Keratinocyte (primary cell): ENCODE measurements around the gene RAB30. TPM values are rescaled to one million over a fixed set of nuclear protein-coding genes. Genes with fewer than 3 reads are reported as not detected.

ENCODE experiments used
- DNase-seq: peaks from one replicate; pipeline ENCODE4 v3.0.0-alpha.2; 2011; ENCODE audit warnings: low read depth, missing footprints, low spot score
- FAIRE-seq: peaks from 2 replicates; lab custom pipeline; 2011; peaks lifted over from hg19 to GRCh38; lab: Jason Lieb, UNC
- H2AFZ ChIP-seq: 2 replicates; pipeline ENCODE4 v1.6.0; 2012; ENCODE audit warnings: low read length, control low read depth, inconsistent platforms; ENCODE audit not compliant: control insufficient read depth
- H3K27ac ChIP-seq: 2 replicates; pipeline ENCODE4 v1.5.1; 2011; ENCODE audit warnings: low read length; ENCODE audit not compliant: control insufficient read depth, insufficient read depth
- H3K27me3 ChIP-seq: 3 replicates; pipeline ENCODE4 v1.6.0; 2011; ENCODE audit warnings: low read length; ENCODE audit not compliant: control insufficient read depth, insufficient read depth; ENCODE audit errors: extremely low read depth
- H3K36me3 ChIP-seq, 2 experiments: 2 replicates in 1 of 2; 3 replicates in 1 of 2; pipeline ENCODE4 v1.5.1; 2011; ENCODE audit warnings: low read length in 2 of 2, mild to moderate bottlenecking in 1 of 2; ENCODE audit not compliant: control insufficient read depth in 2 of 2, insufficient read depth in 2 of 2; ENCODE audit errors: extremely low read depth in 1 of 2
- H3K4me1 ChIP-seq: 3 replicates; pipeline ENCODE4 v1.5.1; 2011; ENCODE audit warnings: low read length; ENCODE audit not compliant: control insufficient read depth, insufficient read depth; ENCODE audit errors: extremely low read depth
- H3K4me2 ChIP-seq: 3 replicates; pipeline ENCODE4 v1.6.0; 2011; ENCODE audit warnings: low read depth, low read length; ENCODE audit not compliant: control insufficient read depth, insufficient read depth; ENCODE audit errors: extremely low read depth
- H3K4me3 ChIP-seq, 3 experiments: fragments of 200-600 bp in 1 of 3; sonication (generic) in 1 of 3; 2 replicates in 2 of 3; 3 replicates in 1 of 3; pipeline ENCODE4 v1.5.1; 2011 to 2016; ENCODE audit warnings: low read length in 3 of 3, mild to moderate bottlenecking in 3 of 3, control low read depth in 2 of 3, inconsistent platforms in 1 of 3, low read depth in 1 of 3, mixed read lengths in 1 of 3, mixed run types in 1 of 3, moderate library complexity in 1 of 3; ENCODE audit not compliant: control insufficient read depth in 2 of 3, insufficient read depth in 2 of 3; ENCODE audit errors: extremely low read depth in 1 of 3
- H3K79me2 ChIP-seq: 2 replicates; pipeline ENCODE4 v1.6.0; 2012; ENCODE audit warnings: low read length; ENCODE audit not compliant: control insufficient read depth, insufficient read depth
- H3K9ac ChIP-seq: 3 replicates; pipeline ENCODE4 v1.6.0; 2011; ENCODE audit warnings: low read length; ENCODE audit not compliant: control insufficient read depth, insufficient read depth; ENCODE audit errors: extremely low read depth
- H3K9me1 ChIP-seq: 3 replicates; pipeline ENCODE4 v1.6.0; 2011; ENCODE audit warnings: low read length; ENCODE audit not compliant: control insufficient read depth, insufficient read depth; ENCODE audit errors: extremely low read depth
- H3K9me3 ChIP-seq: 2 replicates; pipeline ENCODE4 v1.5.1; 2012; ENCODE audit warnings: low read depth, low read length; ENCODE audit not compliant: control insufficient read depth
- H4K20me1 ChIP-seq: 3 replicates; pipeline ENCODE4 v1.6.0; 2011; ENCODE audit warnings: low read length; ENCODE audit not compliant: control insufficient read depth, insufficient read depth; ENCODE audit errors: extremely low read depth
- EZH2 ChIP-seq: IDR thresholded peaks from one replicate; pipeline ENCODE4 v1.6.1; 2012; ENCODE audit warnings: inconsistent platforms, mild to moderate bottlenecking, low read length, moderate library complexity
- dilution Hi-C: fragments of 300-500 bp; cut with MboI; formaldehyde crosslinking; loops from one replicate; pipeline ENCODE4 v1.7.0; 2020; ENCODE audit warnings: low sequenced_read_pairs; ENCODE audit not compliant: extremely low pct_ligation_motif_present
- polyA plus RNA-seq, 5 experiments: library from polyadenylated mRNA; depleted of rRNA in 3 of 5; stranded (reverse) in 3 of 5; stranded (forward) in 1 of 5; unstranded in 1 of 5; fragments of >200 nt; gene quantifications; 1 replicate in 1 of 5; 2 replicates in 3 of 5; 3 replicates in 1 of 5; pipeline versions ENCODE4 v1.2.1 to v1.2.3, GENCODE V29; 2011 to 2012; ENCODE audit warnings: missing spikeins in 2 of 5, low read depth in 1 of 5, low replicate concordance in 1 of 5
- TF ChIP-seq, protein P1 (sequence below), 3 experiments: IDR thresholded peaks in 1 of 3; conservative IDR thresholded peaks in 1 of 3; optimal IDR thresholded peaks in 1 of 3; 2 replicates in 2 of 3; 3 replicates in 1 of 3; pipeline versions ENCODE3 to v1.5.1; 2011; ENCODE audit warnings: low read length in 3 of 3, mild to moderate bottlenecking in 3 of 3, moderate library complexity in 2 of 3, control low read depth in 1 of 3, inconsistent platforms in 1 of 3; ENCODE audit not compliant: insufficient read depth in 2 of 3; ENCODE audit errors: extremely low read depth in 1 of 3

RAB30 gene
- polyA plus RNA-seq, 1 donor (not counting 4 experiments of a cell fraction or from before 2014, with no cell fraction given): 9.3 TPM

DNA sequence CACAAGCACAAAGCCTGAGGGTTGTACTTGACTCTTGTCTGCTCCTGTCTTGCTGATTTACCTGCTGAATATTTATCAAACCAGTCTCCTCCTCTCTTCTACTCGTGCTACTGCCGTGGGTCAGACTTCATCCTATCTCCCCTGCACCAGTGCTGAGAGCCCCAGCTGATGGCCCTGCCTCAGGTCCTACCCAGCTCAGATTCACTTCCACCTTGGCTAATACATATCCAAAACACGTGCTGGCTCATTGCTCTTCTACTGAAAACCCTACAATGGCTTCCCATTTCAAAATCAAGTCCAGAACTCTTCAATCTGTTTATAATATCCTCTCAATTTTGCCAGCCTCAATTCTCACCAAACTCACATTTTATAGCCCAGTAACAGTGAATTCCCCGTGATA is 48.3 kb downstream of the RAB30 start:
- H3K4me1 ChIP-seq: peaks cover 22% of the 10 kb centered on the region
- H2AFZ ChIP-seq: no peak overlapping the region
- H3K4me2 ChIP-seq: no peak overlapping the region
- H3K36me3 ChIP-seq: no peaks in the 10 kb centered on the region
- dilution Hi-C loops: no loop called here
- H3K4me3 ChIP-seq: no peak overlapping the region
- H3K27me3 ChIP-seq: no peaks in the 10 kb centered on the region
- peak; percentile 5 for FAIRE-seq
- H3K9me1 ChIP-seq: no peaks in the 10 kb centered on the region
- no peak overlapping the region for H3K9ac ChIP-seq
- H3K27ac ChIP-seq: no peak overlapping the region
- H3K9me3 ChIP-seq: no peaks in the 10 kb centered on the region
- H3K79me2 ChIP-seq: no peaks in the 10 kb centered on the region
- no peak for DNase-seq
- no peaks in the 10 kb centered on the region for H4K20me1 ChIP-seq
- no peak for TF ChIP-seq EZH2
- TF ChIP-seq, protein P1, sequence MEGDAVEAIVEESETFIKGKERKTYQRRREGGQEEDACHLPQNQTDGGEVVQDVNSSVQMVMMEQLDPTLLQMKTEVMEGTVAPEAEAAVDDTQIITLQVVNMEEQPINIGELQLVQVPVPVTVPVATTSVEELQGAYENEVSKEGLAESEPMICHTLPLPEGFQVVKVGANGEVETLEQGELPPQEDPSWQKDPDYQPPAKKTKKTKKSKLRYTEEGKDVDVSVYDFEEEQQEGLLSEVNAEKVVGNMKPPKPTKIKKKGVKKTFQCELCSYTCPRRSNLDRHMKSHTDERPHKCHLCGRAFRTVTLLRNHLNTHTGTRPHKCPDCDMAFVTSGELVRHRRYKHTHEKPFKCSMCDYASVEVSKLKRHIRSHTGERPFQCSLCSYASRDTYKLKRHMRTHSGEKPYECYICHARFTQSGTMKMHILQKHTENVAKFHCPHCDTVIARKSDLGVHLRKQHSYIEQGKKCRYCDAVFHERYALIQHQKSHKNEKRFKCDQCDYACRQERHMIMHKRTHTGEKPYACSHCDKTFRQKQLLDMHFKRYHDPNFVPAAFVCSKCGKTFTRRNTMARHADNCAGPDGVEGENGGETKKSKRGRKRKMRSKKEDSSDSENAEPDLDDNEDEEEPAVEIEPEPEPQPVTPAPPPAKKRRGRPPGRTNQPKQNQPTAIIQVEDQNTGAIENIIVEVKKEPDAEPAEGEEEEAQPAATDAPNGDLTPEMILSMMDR (optimal IDR thresholded peaks at IDR 0.05 in 1 of 3, IDR thresholded peaks at IDR 0.05 in 1 of 3, conservative IDR thresholded peaks at IDR 0.05 in 1 of 3; ENCODE audit: extremely low read depth in 1 of 3, insufficient read depth in 2 of 3, low read length in 3 of 3): no peak

DNA sequence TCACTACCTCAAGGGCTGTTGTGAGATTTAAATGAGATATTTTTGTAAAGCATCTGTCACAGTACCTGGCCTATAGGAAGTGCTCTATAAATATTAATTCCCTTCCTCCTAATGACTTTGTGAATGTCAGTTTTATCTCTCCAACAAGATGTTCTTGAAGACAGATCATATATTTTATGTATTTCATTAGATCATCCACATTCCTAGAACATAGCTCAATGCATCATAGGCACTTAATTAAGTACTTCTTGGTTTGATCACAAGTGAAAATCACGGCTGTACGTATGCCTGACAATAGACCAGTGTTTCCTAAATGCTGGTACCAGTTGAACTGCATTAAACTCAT is 49.9 kb downstream of the RAB30 start:
- Histone ChIP-seq H2AFZ (no peak overlapping the region), H3K79me2 (no peaks in the 10 kb centered on the region), H3K4me2 (peak overlapping the region; percentile 38), H3K9ac (no peak overlapping the region), H3K27ac (no peak overlapping the region), H3K27me3 (no peaks in the 10 kb centered on the region), H3K4me1 (peaks cover 22% of the 10 kb centered on the region), H3K9me3 (no peaks in the 10 kb centered on the region), H3K36me3 (no peaks in the 10 kb centered on the region), H4K20me1 (no peaks in the 10 kb centered on the region), H3K4me3 (no peak overlapping the region), H3K9me1 (no peaks in the 10 kb centered on the region)
- DNase-seq: no peak
- FAIRE-seq: no peak
- TF ChIP-seq, protein P1 (optimal IDR thresholded peaks at IDR 0.05 in 1 of 3, IDR thresholded peaks at IDR 0.05 in 1 of 3, conservative IDR thresholded peaks at IDR 0.05 in 1 of 3; ENCODE audit: extremely low read depth in 1 of 3, insufficient read depth in 2 of 3, low read length in 3 of 3): no peak
- TF ChIP-seq EZH2: no peak
- dilution Hi-C loops: no loop called here
